WTC11 (cell line): ENCODE measurements around the gene SPEN.

Source experiments
- ARID4B ChIP-seq: sonication (generic); formaldehyde crosslinking; IDR thresholded peaks from 2 replicates; pipeline ENCODE4 v1.8.0; 2023; ENCODE audit warnings: missing genetic modification reagents, mild to moderate bottlenecking, borderline replicate concordance
- CTCF ChIP-seq: fragments of 200-600 bp; IDR thresholded peaks from 2 replicates; pipeline ENCODE4 v1.8.0; 2022; ENCODE audit warnings: antibody characterized with exemption
- ERG ChIP-seq: fragments of 250-450 bp; sonication (Bioruptor Pico); IDR thresholded peaks from 2 replicates; pipeline ENCODE4 v1.8.0; 2021; ENCODE audit warnings: mild to moderate bottlenecking
- ETV6 ChIP-seq: sonication (generic); formaldehyde crosslinking; IDR thresholded peaks from 2 replicates; pipeline ENCODE4 v1.8.1; 2022; ENCODE audit warnings: mild to moderate bottlenecking, missing genetic modification reagents
- FOXJ3 ChIP-seq: sonication (generic); formaldehyde crosslinking; IDR thresholded peaks from 2 replicates; pipeline ENCODE4 v1.9.0; 2021; ENCODE audit warnings: missing genetic modification reagents, mild to moderate bottlenecking, borderline replicate concordance
- HMGXB4 ChIP-seq: sonication (generic); formaldehyde crosslinking; IDR thresholded peaks from 2 replicates; pipeline ENCODE4 v1.8.1; 2023; ENCODE audit warnings: mild to moderate bottlenecking, moderate library complexity, missing genetic modification reagents
- IRF2 ChIP-seq: sonication (generic); formaldehyde crosslinking; IDR thresholded peaks from 2 replicates; pipeline ENCODE4 v1.8.0; 2022; ENCODE audit warnings: low read depth, missing genetic modification reagents, borderline replicate concordance
- MAX ChIP-seq: sonication (generic); formaldehyde crosslinking; IDR thresholded peaks from 2 replicates; pipeline ENCODE4 v1.8.0; 2022; ENCODE audit warnings: mild to moderate bottlenecking, missing genetic modification reagents
- NR3C1 ChIP-seq: sonication (generic); formaldehyde crosslinking; conservative IDR thresholded peaks from 2 replicates; pipeline ENCODE4 v1.8.1; 2023; ENCODE audit warnings: low read depth, mild to moderate bottlenecking, missing genetic modification reagents
- TEAD1 ChIP-seq: sonication (generic); formaldehyde crosslinking; IDR thresholded peaks from 2 replicates; pipeline ENCODE4 v1.8.0; 2022; ENCODE audit warnings: mild to moderate bottlenecking, missing genetic modification reagents
- ZBTB43 ChIP-seq: sonication (generic); formaldehyde crosslinking; IDR thresholded peaks from 2 replicates; pipeline ENCODE4 v1.8.1; 2023; ENCODE audit warnings: mild to moderate bottlenecking, missing genetic modification reagents

GRCh38 chr1:15863156-15863901 is 15.8 kb downstream of the SPEN start:
- TF ChIP-seq CTCF (no peak), ERG (CRISPR knock-in tag) (no peak), IRF2 (no peak), TEAD1 (CRISPR knock-in tag) (no peak), NR3C1 (CRISPR knock-in tag) (no peak), ZBTB43 (CRISPR knock-in tag) (no peak), HMGXB4 (no peak), FOXJ3 (CRISPR knock-in tag) (no peak), ARID4B (CRISPR knock-in tag) (no peak), MAX (CRISPR knock-in tag) (no peak), ETV6 (CRISPR knock-in tag) (no peak)
